ENCODE measurements around the gene RBMY1B.
"Not testable (repeated sequence)": the region's sequence is repeated elsewhere in the genome, so short reads cannot be mapped to it uniquely, and the experiment has no call there.

The RBMY1B gene

DNA sequence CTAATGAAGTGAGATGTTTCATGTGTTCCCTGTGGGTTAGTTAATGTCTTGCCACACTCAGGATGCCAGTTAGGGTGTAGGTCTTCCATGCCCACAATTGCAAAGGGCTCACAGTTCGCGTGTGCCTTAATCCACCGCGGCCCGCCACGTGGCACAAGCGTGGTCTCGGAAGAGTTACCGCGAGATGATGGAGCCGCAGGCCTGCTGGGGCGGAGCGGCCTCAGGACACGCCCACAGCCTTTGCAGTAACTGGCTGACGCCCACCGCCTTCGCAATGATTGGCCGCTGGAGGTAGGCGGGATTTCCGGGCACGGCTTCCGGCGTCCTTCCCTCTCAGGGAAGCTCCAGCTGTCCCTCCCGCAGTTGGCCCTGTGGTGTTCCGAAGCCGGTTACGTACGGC, at the start of gene RBMY1B:
Gene RBMY1B, plus strand, starts transcription at position 301 of the 400 bp plus-strand sequence. CDS start 2,013 bp downstream, outside the sequence.
- not testable (repeated sequence) for DNase-seq

DNA sequence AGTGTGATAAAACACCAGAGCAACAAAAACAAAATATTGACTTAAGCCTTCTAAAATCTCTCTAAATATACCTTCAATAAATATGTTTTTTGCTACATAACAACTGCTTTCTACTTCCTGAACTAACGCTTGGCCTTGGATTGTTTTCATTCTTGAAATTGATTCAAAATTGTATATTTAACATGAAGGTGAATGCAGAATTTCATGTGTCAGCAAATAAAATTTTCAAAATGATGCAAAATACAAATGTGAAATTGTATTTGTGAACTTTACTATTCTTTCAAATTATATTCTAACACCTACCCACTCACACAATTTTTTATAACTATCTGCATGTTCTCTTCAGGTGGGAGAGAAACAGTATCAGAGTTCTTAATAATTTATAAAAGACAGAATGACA, 48.2 kb upstream of the RBMY1B start:
- not testable (repeated sequence) for DNase-seq

DNA sequence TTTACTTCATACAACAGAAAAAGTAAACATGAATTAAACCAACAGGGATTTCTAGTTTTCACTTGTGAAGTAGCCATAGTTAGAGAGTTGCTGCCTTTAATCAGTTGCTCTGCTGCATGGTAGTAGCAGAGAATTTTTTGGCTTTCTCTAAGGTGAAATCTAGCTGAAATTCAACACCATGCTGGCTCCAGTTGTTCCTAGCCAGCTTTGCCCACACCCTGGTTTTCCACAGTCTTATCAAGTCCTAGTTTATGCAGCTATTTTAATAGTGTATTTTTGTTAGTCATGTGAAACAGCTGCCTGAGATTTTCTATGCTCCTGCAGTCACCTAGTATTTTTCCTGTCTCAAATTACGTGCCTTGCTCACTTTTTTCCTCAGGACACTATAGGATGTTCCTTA, 28.2 kb upstream of the RBMY1B start:
- no peak for DNase-seq

DNA sequence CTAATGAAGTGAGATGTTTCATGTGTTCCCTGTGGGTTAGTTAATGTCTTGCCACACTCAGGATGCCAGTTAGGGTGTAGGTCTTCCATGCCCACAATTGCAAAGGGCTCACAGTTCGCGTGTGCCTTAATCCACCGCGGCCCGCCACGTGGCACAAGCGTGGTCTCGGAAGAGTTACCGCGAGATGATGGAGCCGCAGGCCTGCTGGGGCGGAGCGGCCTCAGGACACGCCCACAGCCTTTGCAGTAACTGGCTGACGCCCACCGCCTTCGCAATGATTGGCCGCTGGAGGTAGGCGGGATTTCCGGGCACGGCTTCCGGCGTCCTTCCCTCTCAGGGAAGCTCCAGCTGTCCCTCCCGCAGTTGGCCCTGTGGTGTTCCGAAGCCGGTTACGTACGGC, 23.4 kb downstream of the RBMY1B start, which contains the start of gene RBMY1A1:
Gene RBMY1A1, plus strand, starts transcription at position 301 of the 400 bp plus-strand sequence. CDS start 2,013 bp downstream, outside the sequence.
- not testable (repeated sequence) for DNase-seq

DNA sequence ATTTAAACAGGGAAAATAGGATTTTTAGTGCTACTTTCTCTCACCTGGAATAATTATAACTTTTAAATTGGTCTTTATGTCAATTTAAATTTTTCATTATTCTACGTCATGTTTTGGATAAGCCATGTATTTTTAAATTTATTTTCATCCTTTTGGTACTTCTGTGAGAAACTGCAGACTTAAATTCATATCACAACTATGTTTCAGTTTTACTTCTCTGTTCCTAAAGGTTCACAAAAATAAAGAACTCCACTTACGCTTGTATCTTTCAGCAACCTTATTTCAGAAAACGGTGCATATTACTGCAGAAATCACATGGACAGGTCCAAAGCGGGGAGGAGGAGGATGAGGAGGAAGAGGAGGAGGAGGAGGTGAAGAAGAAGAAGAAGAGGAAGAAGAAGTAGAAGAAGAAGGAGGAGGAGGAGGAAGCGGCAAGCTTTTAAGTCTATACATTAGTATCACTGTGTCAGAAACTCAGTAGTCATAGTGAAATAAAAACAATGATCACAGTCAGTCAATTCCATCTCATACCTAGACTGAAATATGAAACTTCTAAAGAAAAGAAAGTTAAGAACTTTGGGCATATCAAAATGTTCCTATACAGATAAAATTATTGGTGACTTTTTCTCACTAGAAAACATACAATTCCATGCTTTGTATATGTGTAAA, 48.3 kb downstream of the RBMY1B start:
- DNase-seq, result not testable (repeated sequence)
